GM21447 (cell line): ENCODE results near the gene ENKD1.
A peak's percentile ranks its signal among the peaks of the same experiment; 100 is the strongest.
"Not testable (repeated sequence)": the region's sequence is repeated elsewhere in the genome, so short reads cannot be mapped to it uniquely, and the experiment has no call there.

Experiments
- ATAC-seq: cut with Tn5 transposase; IDR thresholded peaks from one replicate; pipeline ENCODE4 v1.9.1; 2021; ENCODE audit not compliant: unreplicated experiment

The ENKD1 gene, protein sequence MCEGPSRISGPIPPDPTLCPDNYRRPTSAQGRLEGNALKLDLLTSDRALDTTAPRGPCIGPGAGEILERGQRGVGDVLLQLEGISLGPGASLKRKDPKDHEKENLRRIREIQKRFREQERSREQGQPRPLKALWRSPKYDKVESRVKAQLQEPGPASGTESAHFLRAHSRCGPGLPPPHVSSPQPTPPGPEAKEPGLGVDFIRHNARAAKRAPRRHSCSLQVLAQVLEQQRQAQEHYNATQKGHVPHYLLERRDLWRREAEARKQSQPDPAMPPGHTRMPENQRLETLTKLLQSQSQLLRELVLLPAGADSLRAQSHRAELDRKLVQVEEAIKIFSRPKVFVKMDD

GRCh38 chr16:67666559-67667452, at the start of gene ENKD1, which contains the start of gene C16orf86:
Gene ENKD1 (minus strand): TSS chr16:67666750. CDS start chr16:67666442, 308 bp downstream.
Gene C16orf86 (plus strand): TSS chr16:67666814. CDS start chr16:67666971, 157 bp downstream.
- ATAC-seq: no peak

DNA sequence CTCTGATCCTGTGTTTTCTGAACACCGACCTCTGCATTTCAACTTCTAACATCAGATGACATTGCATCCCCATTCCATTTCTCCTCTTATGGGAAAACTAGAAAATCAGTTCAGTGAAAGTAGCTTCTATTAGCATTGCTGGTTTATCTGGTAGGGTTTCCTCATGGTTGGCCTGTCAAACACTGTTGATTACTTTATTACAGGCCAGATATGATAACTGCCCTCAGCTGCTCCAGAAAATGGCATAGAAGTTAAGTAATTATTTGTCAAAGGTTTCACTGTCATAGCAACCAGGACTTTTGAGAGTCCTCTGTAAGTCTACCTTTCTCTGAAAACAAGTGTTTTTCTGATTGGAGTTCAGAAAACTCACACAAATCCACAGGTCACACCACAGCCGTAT, 49.5 kb upstream of the ENKD1 start:
- ATAC-seq: no peak

GRCh38 chr16:67714522-67714921, 48.0 kb upstream of the ENKD1 start:
- ATAC-seq: no peak

GRCh38 chr16:67713647-67714273, 47.2 kb upstream of the ENKD1 start:
- no peak for ATAC-seq

GRCh38 chr16:67710607-67711006, 44.1 kb upstream of the ENKD1 start:
- ATAC-seq: no peak

DNA sequence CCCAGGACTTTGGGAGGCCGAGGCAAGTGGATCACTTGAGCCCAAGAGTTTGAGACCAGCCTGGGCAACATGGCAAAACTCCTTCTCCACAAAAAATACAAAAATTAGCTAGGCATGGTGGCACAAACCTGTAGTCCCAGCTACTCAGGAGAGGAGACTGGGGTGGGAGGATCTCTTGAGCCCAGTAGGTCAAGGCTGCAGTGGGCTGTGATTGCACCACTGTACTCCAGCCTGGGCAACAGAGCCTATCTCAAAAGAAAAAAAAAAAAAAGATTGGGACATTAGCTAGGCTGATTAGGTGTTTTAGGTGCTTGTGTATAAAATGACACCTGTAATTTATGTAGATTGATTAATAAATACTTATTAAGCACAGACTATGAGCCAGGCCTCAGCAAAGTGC, 42.5 kb upstream of the ENKD1 start:
- no peak for ATAC-seq

DNA sequence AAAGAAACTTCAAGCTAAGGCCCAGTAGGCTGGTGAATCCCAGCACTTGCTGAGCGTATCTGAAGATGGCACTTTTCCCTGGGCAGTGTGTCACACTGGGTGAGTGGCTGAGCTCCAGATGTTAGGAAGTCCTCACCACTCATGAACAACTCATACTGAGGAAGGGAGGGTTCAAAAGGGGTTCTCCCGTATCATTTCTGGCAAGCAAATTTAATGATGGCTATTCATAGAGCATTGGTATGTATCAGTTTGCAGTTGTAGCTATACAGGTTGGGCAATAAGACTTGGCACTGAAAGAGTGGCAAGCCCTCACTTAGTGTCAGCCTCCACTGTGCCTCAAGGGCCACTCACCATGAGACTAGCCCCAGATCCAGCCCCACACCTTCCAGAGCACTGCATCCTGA, 41.8 kb upstream of the ENKD1 start:
- ATAC-seq: no peak

- ATAC-seq: no peak
Measured at GRCh38 chr16:67707790-67708189, 41.2 kb upstream of the ENKD1 start.

GRCh38 chr16:67707210-67707609, 40.7 kb upstream of the ENKD1 start:
- ATAC-seq: no peak

GRCh38 chr16:67704110-67704509, 37.6 kb upstream of the ENKD1 start:
- ATAC-seq: no peak

GRCh38 chr16:67703626-67704025, 37.1 kb upstream of the ENKD1 start:
- ATAC-seq: no peak

DNA sequence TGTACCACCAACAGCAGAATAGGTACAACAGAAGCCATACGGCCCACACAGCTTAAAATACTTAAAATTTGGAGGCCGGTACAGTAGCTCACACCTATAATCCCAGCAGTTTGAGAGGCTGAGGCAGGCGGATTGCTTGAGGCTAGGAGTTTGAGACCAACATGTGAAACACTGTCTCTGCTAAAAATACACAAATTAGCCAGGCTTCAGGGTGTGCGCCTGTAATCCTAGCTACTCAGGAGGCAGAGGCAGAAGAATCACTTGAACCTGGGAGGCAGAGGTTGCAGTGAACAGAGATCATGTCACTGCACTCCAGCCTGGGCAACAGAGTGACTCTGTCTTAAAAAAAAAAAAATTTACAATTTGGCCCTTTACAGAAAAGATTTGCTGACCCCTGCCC, 35.6 kb upstream of the ENKD1 start:
- ATAC-seq: no peak

- ATAC-seq: no peak
Measured at GRCh38 chr16:67701420-67701819, 34.9 kb upstream of the ENKD1 start.

GRCh38 chr16:67699265-67699664, 32.7 kb upstream of the ENKD1 start:
- no peak for ATAC-seq

- ATAC-seq: no peak
Measured at GRCh38 chr16:67697422-67698185, 31.1 kb upstream of the ENKD1 start.

DNA sequence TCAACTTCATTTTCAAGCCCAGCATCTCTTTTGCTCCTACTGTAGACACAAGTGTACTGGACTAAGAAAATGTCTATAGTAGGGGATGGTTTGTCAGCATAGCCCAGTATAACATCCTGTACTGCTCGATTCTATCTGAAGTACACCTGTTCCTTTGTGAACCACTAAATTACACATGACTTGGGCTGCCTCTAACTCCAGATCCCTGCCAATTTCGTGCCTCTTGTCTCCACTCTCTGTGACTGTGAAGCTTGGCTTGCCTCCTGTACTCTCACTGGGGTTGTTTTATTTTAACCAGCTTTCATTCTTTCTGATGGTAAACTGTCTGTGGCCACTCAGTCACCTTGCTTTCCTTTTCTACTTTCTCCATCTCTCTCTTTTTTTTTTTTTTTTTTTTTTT, 28.1 kb upstream of the ENKD1 start:
- no peak for ATAC-seq

DNA sequence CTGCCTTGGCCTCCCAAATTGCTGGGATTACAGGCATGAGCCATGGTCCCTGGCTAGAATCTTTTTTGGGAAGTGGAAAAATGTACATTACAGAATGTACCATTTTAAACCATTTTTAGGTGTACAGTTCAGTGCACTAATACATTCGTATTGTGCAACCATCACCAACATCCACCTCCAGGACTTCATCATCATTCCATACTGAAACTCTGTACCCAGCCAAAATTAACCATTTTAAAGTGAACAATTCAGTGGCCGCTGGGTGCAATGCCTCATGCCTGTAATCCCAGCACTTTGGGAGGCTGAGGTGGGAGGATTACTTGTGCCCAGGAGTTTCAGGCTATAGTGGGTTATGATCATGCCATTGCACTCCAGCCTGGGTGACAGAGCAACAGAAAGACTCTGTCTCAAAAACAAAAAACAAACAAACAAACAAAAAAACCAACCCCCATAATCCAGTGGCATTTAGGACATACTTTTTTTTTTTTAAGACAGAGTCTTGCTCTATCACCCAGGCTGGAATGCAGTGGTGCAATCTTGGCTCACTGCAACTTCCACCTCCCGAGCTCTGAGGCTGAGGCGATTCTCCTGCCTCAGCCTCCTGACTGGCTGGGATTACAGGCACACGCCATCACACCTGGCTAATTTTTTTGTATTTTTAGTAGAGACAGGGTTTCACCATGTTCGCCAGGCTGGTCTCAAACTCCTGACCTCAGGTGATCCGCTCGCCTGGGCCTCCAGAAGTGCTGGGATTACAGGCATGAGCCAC, 27.2 kb upstream of the ENKD1 start:
- ATAC-seq: not testable (repeated sequence)

DNA sequence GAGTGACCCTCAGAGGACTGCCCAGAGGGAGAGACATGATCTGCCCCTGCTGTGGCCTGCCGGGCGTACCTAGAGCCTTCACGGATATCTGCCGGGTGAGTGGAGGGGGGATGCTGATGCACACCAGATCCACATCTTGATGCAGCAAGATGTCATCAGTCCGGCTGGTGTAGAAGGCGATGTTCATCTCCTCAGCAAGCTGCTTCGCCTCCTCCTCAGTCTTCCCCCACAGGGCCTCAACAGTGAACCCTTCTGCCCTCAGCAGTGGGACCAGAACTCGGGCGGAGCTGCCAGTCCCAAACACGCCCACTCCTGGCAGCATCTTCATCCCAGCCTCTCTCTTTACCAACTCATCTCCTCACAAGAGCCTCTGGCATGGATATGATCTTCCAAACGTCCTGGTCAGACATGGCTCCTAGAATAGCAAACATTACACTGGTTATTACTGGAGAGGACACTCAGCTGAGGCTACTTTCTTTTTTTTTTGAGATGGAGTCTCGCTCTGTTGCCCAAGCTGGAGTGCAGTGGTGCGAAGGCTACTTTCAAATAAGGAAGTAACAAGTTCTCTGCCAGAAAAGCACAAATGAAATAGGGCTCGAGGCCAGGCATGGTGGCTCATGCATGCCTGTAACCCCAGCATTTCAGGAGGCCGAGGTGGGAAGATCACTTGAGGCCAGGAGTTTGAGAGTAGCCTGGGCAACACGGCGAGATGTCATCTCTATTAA, 19.0 kb upstream of the ENKD1 start:
- ATAC-seq: peak; percentile 61

GRCh38 chr16:67683767-67684166, 17.2 kb upstream of the ENKD1 start:
- no peak for ATAC-seq
